HCT116 (cell line): ENCODE results near the gene VEGFA. TPM values are rescaled to one million over a fixed set of nuclear protein-coding genes. Genes with fewer than 3 reads are reported as not detected.
A peak's percentile ranks its signal among the peaks of the same experiment; 100 is the strongest.

Experiments
- ATAC-seq: fragments of 200-7000 bp; cut with Tn5 transposase; 2 replicates; pipeline ENCODE4 v1.9.1; 2020; ENCODE audit warnings: mild to moderate bottlenecking, moderate library complexity
- BruUV-seq: library from RNA; stranded (reverse); fragments of 400-500 nt; replicated peaks from 2 replicates; lab custom pipeline; 2021; lab: Mats Ljungman, UMichigan
- CTCF ChIA-PET: fragments of 300-600 bp; sonication (Branson Sonifier 250); formaldehyde crosslinking; loops from one replicate; lab custom pipeline; 2021; ENCODE audit warnings: antibody characterized with exemption; lab: Charles Lee
- POLR2A ChIA-PET: fragments of 300-600, 350-600 bp; sonication (Branson Sonifier 250); formaldehyde crosslinking; loops from one replicate; lab custom pipeline; 2021; ENCODE audit warnings: antibody characterized with exemption; lab: Charles Lee
- RAD21 ChIA-PET, 2 experiments: fragments of 300-600 bp; sonication (Branson Sonifier 250); formaldehyde crosslinking; loops; one replicate each; lab custom pipeline; 2023; ENCODE audit warnings: low total read pairs in 2 of 2; ENCODE audit not compliant: uncharacterized antibody in 2 of 2, unreplicated experiment in 2 of 2, low non-redundant PET in 1 of 2; lab: Charles Lee
- DNase-seq: peaks from one replicate; pipeline ENCODE4 v3.0.0-alpha.2; 2010; ENCODE audit warnings: low read depth, low spot score
- H2AFZ ChIP-seq: fragments of 200-600 bp; shearing (Covaris generic), sonication (generic); 2 replicates; pipeline ENCODE4 v1.6.1; 2017; ENCODE audit warnings: low read depth, mixed run types, mixed read lengths, antibody characterized with exemption, low read length; ENCODE audit not compliant: poor library complexity, severe bottlenecking
- H3K27ac ChIP-seq: 2 replicates; pipeline ENCODE4 v1.5.1; 2012; ENCODE audit warnings: low read depth, low read length
- H3K27me3 ChIP-seq: fragments of 200-600 bp; sonication (generic); 2 replicates; pipeline ENCODE4 v1.6.1; 2016; ENCODE audit warnings: mixed run types, low read length, mixed read lengths; ENCODE audit not compliant: insufficient read depth
- H3K36me3 ChIP-seq, 2 experiments: fragments of 200-500 bp in 1 of 2; fragments of 200-600 bp in 1 of 2; sonication (Bioruptor generic) in 1 of 2; sonication (generic) in 1 of 2; 2 replicates each; pipeline versions ENCODE4 v1.5.1 to v1.6.1; 2014 to 2016; ENCODE audit warnings: low read length in 2 of 2, inconsistent platforms in 1 of 2, mixed read lengths in 1 of 2, mixed run types in 1 of 2; ENCODE audit not compliant: insufficient read depth in 2 of 2, control insufficient read depth in 1 of 2
- H3K4me1 ChIP-seq, 2 experiments: fragments of 200-600 bp in 1 of 2; sonication (generic) in 1 of 2; 2 replicates each; pipeline versions ENCODE4 v1.5.1 to v1.6.1; 2012 to 2017; ENCODE audit warnings: low read length in 2 of 2, inconsistent platforms in 1 of 2, mild to moderate bottlenecking in 1 of 2, mixed read lengths in 1 of 2, mixed run types in 1 of 2, moderate library complexity in 1 of 2; ENCODE audit not compliant: insufficient read depth in 2 of 2, control insufficient read depth in 1 of 2
- H3K4me2 ChIP-seq: fragments of 200-600 bp; sonication (generic); 2 replicates; pipeline ENCODE4 v1.6.1; 2017; ENCODE audit warnings: mixed run types, low read length, mixed read lengths
- H3K4me3 ChIP-seq, 2 experiments: fragments of 200-600 bp in 1 of 2; sonication (generic) in 1 of 2; replicated peaks in 1 of 2; 2 replicates each; pipeline ENCODE4 v1.5.1; 2011 to 2016; ENCODE audit warnings: low read length in 2 of 2, control low read depth in 1 of 2, low read depth in 1 of 2, mild to moderate bottlenecking in 1 of 2, mixed read lengths in 1 of 2, mixed run types in 1 of 2
- H3K79me2 ChIP-seq: fragments of 200-600 bp; sonication (generic); 2 replicates; pipeline ENCODE4 v1.6.1; 2017; ENCODE audit warnings: mild to moderate bottlenecking, mixed run types, low read length, moderate library complexity, mixed read lengths; ENCODE audit not compliant: insufficient read depth
- H3K9ac ChIP-seq: fragments of 200-600 bp; sonication (generic); 2 replicates; pipeline ENCODE4 v1.6.1; 2016; ENCODE audit warnings: low read length, mixed read lengths
- H3K9me2 ChIP-seq: fragments of 200-600 bp; sonication (generic), shearing (Covaris generic); 2 replicates; pipeline ENCODE4 v1.6.1; 2017; ENCODE audit warnings: mixed run types, mild to moderate bottlenecking, moderate library complexity; ENCODE audit not compliant: insufficient read depth
- H3K9me3 ChIP-seq, 2 experiments: fragments of 200-500 bp in 1 of 2; fragments of 200-600 bp in 1 of 2; sonication (Bioruptor generic) in 1 of 2; sonication (generic) in 1 of 2; 2 replicates each; pipeline ENCODE4 v1.6.1; 2014 to 2017; ENCODE audit warnings: low read length in 2 of 2, mixed read lengths in 2 of 2, inconsistent platforms in 1 of 2, low read depth in 1 of 2, mild to moderate bottlenecking in 1 of 2, mixed run types in 1 of 2, moderate library complexity in 1 of 2; ENCODE audit not compliant: control insufficient read depth in 1 of 2, insufficient read depth in 1 of 2
- H4K20me1 ChIP-seq: fragments of 200-600 bp; sonication (generic), shearing (Covaris generic); 2 replicates; pipeline ENCODE4 v1.6.1; 2017; ENCODE audit warnings: mixed run types, mild to moderate bottlenecking, moderate library complexity; ENCODE audit not compliant: insufficient read depth
- CEBPB ChIP-seq: IDR thresholded peaks from 2 replicates; pipeline ENCODE4 v1.6.1; 2012; ENCODE audit warnings: low read depth
- EGR1 ChIP-seq: IDR thresholded peaks from 2 replicates; pipeline ENCODE4 v1.6.1; 2012; ENCODE audit warnings: low read depth
- EZH2 ChIP-seq: fragments of 200-600 bp; sonication (generic); IDR thresholded peaks from 2 replicates; pipeline ENCODE4 v1.6.1; 2017; ENCODE audit warnings: antibody characterized with exemption, mixed run types
- EZH2phosphoT487 ChIP-seq: fragments of 200-600 bp; IDR thresholded peaks from 2 replicates; pipeline ENCODE4 v1.6.1; 2018; ENCODE audit warnings: antibody characterized with exemption, borderline replicate concordance
- JUND ChIP-seq: IDR thresholded peaks from 2 replicates; pipeline ENCODE4 v1.6.1; 2012
- POLR2A ChIP-seq: IDR thresholded peaks from 2 replicates; pipeline ENCODE4 v1.7.0; 2011; ENCODE audit warnings: borderline replicate concordance; ENCODE audit not compliant: insufficient read depth, insufficient read length; ENCODE audit errors: extremely low read depth
- POLR2AphosphoS5 ChIP-seq: IDR thresholded peaks from 2 replicates; pipeline ENCODE4 v1.6.1; 2011; ENCODE audit warnings: mild to moderate bottlenecking, low read depth, low read length, moderate library complexity
- RAD21 ChIP-seq: IDR thresholded peaks from 2 replicates; pipeline ENCODE4 v1.6.1; 2012; ENCODE audit warnings: low read depth, mild to moderate bottlenecking
- SIN3A ChIP-seq: IDR thresholded peaks from 2 replicates; pipeline ENCODE4 v1.6.1; 2012; ENCODE audit warnings: low read depth
- SP1 ChIP-seq: IDR thresholded peaks from 2 replicates; pipeline ENCODE4 v1.6.1; 2012; ENCODE audit warnings: low read depth
- SRF ChIP-seq: IDR thresholded peaks from 2 replicates; pipeline ENCODE4 v1.6.1; 2012; ENCODE audit warnings: low read depth
- TCF7L2 ChIP-seq: IDR thresholded peaks from 2 replicates; pipeline ENCODE4 v1.7.0; 2011; ENCODE audit warnings: borderline replicate concordance, inconsistent platforms; ENCODE audit not compliant: insufficient read depth, insufficient read length; ENCODE audit errors: extremely low read depth
- ZBTB33 ChIP-seq: IDR thresholded peaks from 2 replicates; pipeline ENCODE4 v1.6.1; 2011; ENCODE audit warnings: mild to moderate bottlenecking, low read length, moderate library complexity; ENCODE audit not compliant: insufficient replicate concordance; ENCODE audit errors: extremely low read depth
- ZFX ChIP-seq: fragments of 450-650 bp; IDR thresholded peaks from 2 replicates; pipeline ENCODE4 v1.6.1; 2017
- ZNF274 ChIP-seq: fragments of 200-500 bp; sonication (Bioruptor generic); IDR thresholded peaks from 2 replicates; pipeline ENCODE4 v1.6.1; 2014; ENCODE audit warnings: mild to moderate bottlenecking, low read depth, low read length, inconsistent platforms
- intact Hi-C: fragments of 100-400 bp; cut with micrococcal nuclease; formaldehyde crosslinking; loops from 2 replicates; pipeline ENCODE4 v1.10.0; 2022
- total RNA-seq: library from RNA; stranded (reverse); gene quantifications from one replicate; pipeline ENCODE4 v1.2.1, GENCODE V29; 2021; ENCODE audit not compliant: unreplicated experiment
- TF ChIP-seq, protein P1 (sequence below): IDR thresholded peaks from 2 replicates; pipeline ENCODE4 v1.6.1; 2012

VEGFA gene
- total RNA-seq, 1 experiment from 2014 or later = 112 TPM

- H3K9ac ChIP-seq = no peak overlapping the region
- no TSS peak for BruUV-seq
- ChIA-PET POLR2A (interaction anchor here (1.3 kb wide), 1 partner anchor 12 kb away, joined by 3 read pairs; no protein-coding TSS in a partner anchor), CTCF (no interaction called here)
- no peak overlapping the region for H3K4me2 ChIP-seq
- DNase-seq = no peak
- no peak overlapping the region for H3K27ac ChIP-seq
- peaks cover 41 to 60% of the 10 kb centered on the region in 2 experiments for H3K36me3 ChIP-seq
- no peaks in the 10 kb centered on the region for H4K20me1 ChIP-seq
- no peak for ATAC-seq
- no peaks in the 10 kb centered on the region for H3K4me1 ChIP-seq
- TF ChIP-seq EZH2 = no peak
- TF ChIP-seq POLR2AphosphoS5 = peak; percentile 11; the same call in 1 of the 2 replicates
- no peak; the same call in 1 of the 2 replicates for TF ChIP-seq SIN3A
- TF ChIP-seq JUND = no peak
- TF ChIP-seq, all 23 proteins: peak for 1
- Histone ChIP-seq H3K9me3 (no peaks in the 10 kb centered on the region), H3K9me2 (no peaks in the 10 kb centered on the region), H3K27me3 (no peaks in the 10 kb centered on the region), H3K4me3 (no peak overlapping the region), H2AFZ (no peak overlapping the region), H3K79me2 (peaks cover 27% of the 10 kb centered on the region)
- RAD21 ChIA-PET = no interaction called here
- intact Hi-C loops = no loop called here
Observed at GRCh38 chr6:43782764-43783513, 12.9 kb downstream of the VEGFA start.

DNA sequence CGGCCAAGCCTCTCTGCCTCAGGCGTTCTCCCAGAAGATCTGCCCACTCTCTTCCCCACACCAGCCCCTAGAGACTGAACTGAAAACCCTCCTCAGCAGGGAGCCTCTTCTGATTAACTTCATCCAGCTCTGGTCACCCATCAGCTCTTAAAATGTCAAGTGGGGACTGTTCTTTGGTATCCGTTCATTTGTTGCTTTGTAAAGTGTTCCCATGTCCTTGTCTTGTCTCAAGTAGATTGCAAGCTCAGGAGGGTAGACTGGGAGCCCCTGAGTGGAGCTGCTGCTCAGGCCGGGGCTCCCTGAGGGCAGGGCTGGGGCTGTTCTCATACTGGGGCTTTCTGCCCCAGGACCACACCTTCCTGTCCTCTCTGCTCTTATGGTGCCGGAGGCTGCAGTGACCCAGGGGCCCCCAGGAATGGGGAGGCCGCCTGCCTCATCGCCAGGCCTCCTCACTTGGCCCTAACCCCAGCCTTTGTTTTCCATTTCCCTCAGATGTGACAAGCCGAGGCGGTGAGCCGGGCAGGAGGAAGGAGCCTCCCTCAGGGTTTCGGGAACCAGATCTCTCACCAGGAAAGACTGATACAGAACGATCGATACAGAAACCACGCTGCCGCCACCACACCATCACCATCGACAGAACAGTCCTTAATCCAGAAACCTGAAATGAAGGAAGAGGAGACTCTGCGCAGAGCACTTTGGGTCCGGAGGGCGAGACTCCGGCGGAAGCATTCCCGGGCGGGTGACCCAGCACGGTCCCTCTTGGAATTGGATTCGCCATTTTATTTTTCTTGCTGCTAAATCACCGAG is 14.2 kb downstream of the VEGFA start:
- H2AFZ ChIP-seq = no peak overlapping the region
- TF ChIP-seq ZFX (no peak), TCF7L2 (no peak), SP1 (no peak), ZNF274 (no peak), SRF (no peak), POLR2AphosphoS5 (no peak), JUND (no peak), EZH2phosphoT487 (no peak), EGR1 (no peak), RAD21 (no peak), CEBPB (no peak), POLR2A (no peak), SIN3A (no peak), ZBTB33 (no peak)
- TF ChIP-seq, protein P1, sequence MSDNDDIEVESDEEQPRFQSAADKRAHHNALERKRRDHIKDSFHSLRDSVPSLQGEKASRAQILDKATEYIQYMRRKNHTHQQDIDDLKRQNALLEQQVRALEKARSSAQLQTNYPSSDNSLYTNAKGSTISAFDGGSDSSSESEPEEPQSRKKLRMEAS = no peak
- TF ChIP-seq, all 23 proteins: peak for 0
- no peaks in the 10 kb centered on the region for H4K20me1 ChIP-seq
- ChIA-PET POLR2A (interaction anchor here (1.3 kb wide), 1 partner anchor 14 kb away, joined by 3 read pairs; no protein-coding TSS in a partner anchor), RAD21 (no interaction called here), CTCF (no interaction called here)
- ATAC-seq (no peak), DNase-seq (no peak)
- no peak overlapping the region for H3K4me3 ChIP-seq
- H3K27ac ChIP-seq = no peak overlapping the region
- intact Hi-C loops = no loop called here
- no peak overlapping the region for H3K9ac ChIP-seq
- H3K27me3 ChIP-seq = no peaks in the 10 kb centered on the region
- peaks cover 14% of the 10 kb centered on the region for H3K79me2 ChIP-seq
- peaks cover 28 to 50% of the 10 kb centered on the region in 2 experiments for H3K36me3 ChIP-seq
- H3K9me3 ChIP-seq = no peaks in the 10 kb centered on the region
- H3K4me1 ChIP-seq = no peaks in the 10 kb centered on the region
- no peak overlapping the region for H3K4me2 ChIP-seq
- no peaks in the 10 kb centered on the region for H3K9me2 ChIP-seq
- BruUV-seq = no TSS peak
